Sigmoid colon (tissue), 3 donors: Measurements from ENCODE around the gene FOXP1.

Experiments used
- CTCF ChIP-seq, 4 experiments: fragments of 450-650 bp in 3 of 4; fragments of 200-600 bp in 1 of 4; IDR thresholded peaks; one replicate each; pipeline ENCODE4 v1.5.1; 2016 to 2019; ENCODE audit warnings: antibody characterized with exemption in 4 of 4, mild to moderate bottlenecking in 3 of 4, moderate library complexity in 2 of 4
- POLR2A ChIP-seq, 2 donors: fragments of 450-650 bp; IDR thresholded peaks; one replicate each; pipeline ENCODE4 v1.6.1; 2016; ENCODE audit warnings: antibody characterized with exemption in 2 of 2, mild to moderate bottlenecking in 2 of 2, moderate library complexity in 2 of 2

GRCh38 chr3:71536376-71536965 is 47.1 kb downstream of the FOXP1 start:
- no peak for TF ChIP-seq CTCF (IDR thresholded peaks at IDR 0.05)
- TF ChIP-seq POLR2A (IDR thresholded peaks at IDR 0.05) = no peak
